Subcutaneous adipose tissue (tissue), 4 donors: ENCODE results near the gene WDR41. TPM values are rescaled to one million over a fixed set of nuclear protein-coding genes. Genes with fewer than 3 reads are reported as not detected.

Experiments
- CTCF ChIP-seq: fragments of 450-650 bp; IDR thresholded peaks from one replicate; pipeline ENCODE4 v1.5.1; 2016; ENCODE audit warnings: low read depth, mild to moderate bottlenecking, control low read depth, antibody characterized with exemption, moderate library complexity
- total RNA-seq, 4 donors: library from RNA; depleted of rRNA; stranded (reverse); fragments of >200 nt; gene quantifications; one replicate each; pipeline ENCODE4 v1.1.0, GENCODE V29; 2016

WDR41 gene
- total RNA-seq, 4 donors from 2014 or later, result 42.8 to 78.4 (median 59.9) TPM

GRCh38 chr5:77390221-77390620 is 101.9 kb downstream of the WDR41 start:
- TF ChIP-seq CTCF, result no peak

- no peak for TF ChIP-seq CTCF
Observed at GRCh38 chr5:77389746-77390145, 102.4 kb downstream of the WDR41 start.

Other genes starting within 250 kb of the WDR41 start
- not detected for gene OTP, start 146.4 kb upstream of the WDR41 start, total RNA-seq